Measurements from ENCODE around the gene SH3D19.
A peak's percentile ranks its signal among the peaks of the same experiment; 100 is the strongest.
"Not testable (repeated sequence)": the region's sequence is repeated elsewhere in the genome, so short reads cannot be mapped to it uniquely, and the experiment has no call there.

SH3D19 gene

GRCh38 chr4:151331276-151332042 is 6.1 kb upstream of the SH3D19 start:
- FAIRE-seq = peak; percentile 23
- DNase-seq (ENCODE audit: insufficient read length, low spot score) = peak; percentile 17

GRCh38 chr4:151329217-151330007 is 4.0 kb upstream of the SH3D19 start:
- FAIRE-seq (no peak), DNase-seq (ENCODE audit: insufficient read length, low spot score) (no peak)
- no peak for TF ChIP-seq POLR2A (IDR thresholded peaks at IDR 0.05; ENCODE audit: low read depth, low read length)

More at GRCh38 chr4:151331276-151332042, 6.1 kb upstream of the SH3D19 start:
- no peak for TF ChIP-seq POLR2A (IDR thresholded peaks at IDR 0.05; ENCODE audit: low read depth, low read length)

DNA sequence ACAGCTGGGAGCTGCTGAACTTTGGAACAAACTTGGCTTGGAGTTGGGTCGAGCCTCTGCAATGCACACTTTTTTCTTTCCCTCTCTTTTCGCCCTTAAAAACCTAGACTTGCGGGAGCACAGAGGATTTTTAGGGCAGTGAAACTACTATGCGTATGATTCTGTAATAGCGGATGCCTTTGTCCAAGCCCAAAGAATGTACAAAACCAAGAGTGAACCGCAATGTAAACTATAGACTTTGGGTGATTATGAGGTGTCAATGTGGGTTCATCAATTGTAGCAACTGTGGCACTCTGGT is 493 bp upstream of the SH3D19 start:
- DNase-seq (ENCODE audit: insufficient read length, low spot score) = no peak
- FAIRE-seq = no peak
- no peak for TF ChIP-seq POLR2A (IDR thresholded peaks at IDR 0.05; ENCODE audit: low read depth, low read length)

GRCh38 chr4:151324752-151325110 is 674 bp downstream of the SH3D19 start:
- no peak for TF ChIP-seq POLR2A (IDR thresholded peaks at IDR 0.05; ENCODE audit: low read depth, low read length)
- FAIRE-seq = peak; percentile 23
- DNase-seq (ENCODE audit: insufficient read length, low spot score) = peak; percentile 32

DNA sequence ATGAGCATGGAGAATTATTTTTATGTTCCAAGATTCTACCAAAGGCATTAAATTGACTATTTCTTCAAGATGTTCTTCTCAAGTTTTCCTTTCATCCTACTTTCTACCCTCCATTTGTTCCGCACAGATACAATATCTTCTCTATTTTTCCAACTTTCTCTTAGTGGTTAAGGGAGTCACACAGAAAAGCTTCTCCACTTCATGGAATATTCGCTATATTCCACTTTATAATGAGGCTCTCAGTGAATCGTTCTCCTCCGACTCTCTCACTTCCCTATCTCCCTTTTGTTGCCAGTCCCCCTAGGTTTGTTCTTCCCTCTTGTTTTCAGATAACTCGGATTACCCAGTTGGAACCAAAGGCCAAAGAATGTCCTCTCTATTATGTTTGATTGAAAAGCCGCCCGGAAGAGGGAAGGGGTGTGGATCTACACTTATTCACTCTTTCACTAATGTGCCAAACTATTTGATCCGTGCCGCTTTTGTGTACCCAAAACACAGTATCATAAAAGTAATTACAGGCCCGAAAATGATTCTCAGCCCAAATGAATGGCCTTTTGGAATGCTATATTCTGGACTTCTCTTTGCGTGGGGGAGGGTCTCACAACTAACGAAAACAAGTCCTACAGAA is 1.2 kb downstream of the SH3D19 start:
- DNase-seq (ENCODE audit: insufficient read length, low spot score) (no peak), FAIRE-seq (no peak)
- no peak for TF ChIP-seq POLR2A (IDR thresholded peaks at IDR 0.05; ENCODE audit: low read depth, low read length)

GRCh38 chr4:151323667-151324066 is 1.7 kb downstream of the SH3D19 start:
- DNase-seq (ENCODE audit: insufficient read length, low spot score) = no peak
- no peak for FAIRE-seq
- TF ChIP-seq POLR2A (IDR thresholded peaks at IDR 0.05; ENCODE audit: low read depth, low read length) = no peak

GRCh38 chr4:151322570-151322969 is 2.8 kb downstream of the SH3D19 start:
- DNase-seq (ENCODE audit: insufficient read length, low spot score) = no peak
- TF ChIP-seq POLR2A (IDR thresholded peaks at IDR 0.05; ENCODE audit: low read depth, low read length) = no peak
- FAIRE-seq = no peak

- FAIRE-seq; DNase-seq (ENCODE audit: insufficient read length, low spot score): not testable (repeated sequence)
Observed at GRCh38 chr4:151322161-151322560, 3.2 kb downstream of the SH3D19 start.

DNA sequence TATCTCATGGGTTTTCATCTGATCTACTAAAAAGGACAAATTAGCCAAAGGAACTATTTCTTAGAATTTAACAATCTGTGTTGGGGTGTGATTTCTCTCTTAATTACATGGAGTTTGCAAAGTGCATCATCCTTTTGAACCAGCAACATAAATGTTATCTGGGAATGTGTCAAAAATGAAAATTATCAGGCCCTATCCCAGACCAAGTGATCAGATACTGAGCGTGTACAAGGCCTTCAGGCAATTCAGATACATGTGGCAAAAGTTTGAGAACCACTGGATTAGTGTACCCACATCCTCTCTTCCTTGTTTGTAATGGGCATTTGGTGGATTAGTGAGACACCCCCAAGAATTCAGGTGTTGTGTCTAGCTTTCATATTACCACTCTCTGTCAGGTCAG is 3.8 kb downstream of the SH3D19 start:
- FAIRE-seq (no peak), DNase-seq (ENCODE audit: insufficient read length, low spot score) (no peak)
- TF ChIP-seq POLR2A (IDR thresholded peaks at IDR 0.05; ENCODE audit: low read depth, low read length) = no peak

- no peak for FAIRE-seq
- no peak for DNase-seq (ENCODE audit: insufficient read length, low spot score)
- TF ChIP-seq POLR2A (IDR thresholded peaks at IDR 0.05; ENCODE audit: low read depth, low read length) = no peak
Observed at GRCh38 chr4:151319490-151319889, 5.9 kb downstream of the SH3D19 start.

DNA sequence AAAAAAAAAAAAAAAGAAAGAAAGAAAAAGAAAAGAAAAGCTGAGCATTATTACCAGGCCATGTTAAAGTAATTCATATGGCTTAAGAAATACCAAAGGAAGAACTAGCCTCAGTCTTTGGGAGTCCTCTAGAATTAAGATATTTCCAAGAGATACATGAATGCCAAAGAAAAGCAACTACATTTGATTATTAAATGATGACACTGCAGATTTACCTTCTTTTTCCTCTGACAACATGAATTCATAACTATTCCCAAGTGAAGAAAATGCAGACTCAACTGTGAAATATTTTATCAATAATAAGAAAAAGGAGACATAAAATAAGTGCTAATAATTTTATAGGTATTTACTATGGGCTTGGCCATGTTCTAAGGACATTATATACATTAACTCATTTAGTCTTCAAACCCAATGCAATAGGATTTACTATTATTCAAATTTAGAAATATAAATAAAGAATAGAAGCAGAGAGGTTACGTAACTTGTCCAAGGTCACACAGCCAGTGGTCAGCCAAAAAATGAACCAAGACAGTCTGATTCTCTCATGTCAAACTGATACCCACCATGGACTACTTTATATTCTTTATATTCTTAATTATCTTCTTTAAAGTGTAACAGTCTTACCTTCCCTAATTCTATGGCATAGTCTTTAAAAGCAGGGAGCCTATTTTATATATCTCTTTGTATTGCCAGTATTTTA is 6.9 kb downstream of the SH3D19 start:
- no peak for TF ChIP-seq POLR2A (IDR thresholded peaks at IDR 0.05; ENCODE audit: low read depth, low read length)
- DNase-seq (ENCODE audit: insufficient read length, low spot score) = no peak
- no peak for FAIRE-seq

DNA sequence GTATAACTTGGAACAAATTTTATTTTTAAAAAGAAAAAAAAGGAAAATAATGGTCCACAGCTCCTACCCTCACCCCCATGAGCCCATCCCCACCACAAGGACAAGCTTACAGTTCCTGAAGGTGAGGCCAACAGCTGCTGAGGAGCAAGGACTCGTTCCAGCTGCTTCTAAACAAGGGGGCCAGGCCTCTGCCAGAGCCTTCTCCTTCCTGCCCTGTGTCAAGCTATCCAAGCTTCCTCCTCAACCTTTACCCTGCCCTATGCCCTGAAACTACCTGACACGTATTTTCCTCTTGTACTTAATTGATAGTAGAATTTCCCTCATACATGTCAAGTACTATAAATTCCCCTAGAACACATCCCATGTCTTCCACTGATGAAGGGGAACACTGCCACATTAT is 8.8 kb downstream of the SH3D19 start:
- TF ChIP-seq POLR2A (IDR thresholded peaks at IDR 0.05; ENCODE audit: low read depth, low read length) = no peak
- no peak for FAIRE-seq
- no peak for DNase-seq (ENCODE audit: insufficient read length, low spot score)

DNA sequence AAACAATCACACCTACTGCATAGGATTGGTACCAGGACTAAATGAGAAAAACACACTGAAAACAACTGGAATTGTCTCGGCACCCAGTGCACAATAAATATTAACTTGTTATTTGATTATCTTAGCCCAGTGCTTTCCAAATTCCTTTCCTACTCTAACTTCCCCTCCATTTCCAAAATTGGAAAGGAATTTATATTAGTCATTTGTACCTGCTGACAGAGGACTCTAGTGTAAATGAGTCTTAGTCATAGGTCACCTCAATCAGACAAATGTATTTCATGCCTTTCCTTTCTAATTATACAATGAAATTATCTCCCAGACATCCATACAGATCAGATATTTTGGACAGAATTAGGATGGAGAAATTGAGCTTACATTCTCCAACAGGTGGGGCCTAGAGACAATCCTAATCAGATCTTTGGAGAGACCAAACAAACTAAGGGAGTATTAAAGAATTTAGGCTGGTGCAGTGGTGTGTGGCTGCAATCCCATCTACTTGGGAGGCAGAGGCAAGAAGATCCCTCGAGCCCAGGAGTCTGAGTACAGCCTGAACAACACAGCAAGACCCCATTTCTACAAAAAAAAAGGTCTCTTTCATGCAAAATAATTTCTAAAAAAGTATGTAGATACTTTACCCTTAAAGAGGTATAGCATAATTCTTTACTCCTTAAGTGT is 10.1 kb downstream of the SH3D19 start:
- FAIRE-seq (no peak), DNase-seq (ENCODE audit: insufficient read length, low spot score) (no peak)
- TF ChIP-seq POLR2A (IDR thresholded peaks at IDR 0.05; ENCODE audit: low read depth, low read length) = no peak

- no peak for TF ChIP-seq POLR2A (IDR thresholded peaks at IDR 0.05; ENCODE audit: low read depth, low read length)
- FAIRE-seq (no peak), DNase-seq (ENCODE audit: insufficient read length, low spot score) (no peak)
Observed at GRCh38 chr4:151314479-151314878, 10.9 kb downstream of the SH3D19 start.

Data from H54 (cell line).